GM10248 (cell line): ENCODE results near the gene PLEKHH3.
"Not testable (repeated sequence)": the region's sequence is repeated elsewhere in the genome, so short reads cannot be mapped to it uniquely, and the experiment has no call there.

Experiments used
- CTCF ChIA-PET: fragments of 300-600 bp; sonication (Branson Sonifier 250); formaldehyde crosslinking; extraction: SDS; loops from one replicate; lab custom pipeline; 2021; ENCODE audit warnings: antibody characterized with exemption; lab: Yijun Ruan, JAX
- POLR2A ChIA-PET: fragments of 350-650 bp; sonication (Branson Sonifier 250); formaldehyde crosslinking; extraction: SDS; loops from one replicate; lab custom pipeline; 2020; ENCODE audit warnings: antibody characterized with exemption; lab: Yijun Ruan, JAX
- DNase-seq: peaks from one replicate; pipeline ENCODE4 v3.0.0; 2012; ENCODE audit errors: extremely low spot score
- CTCF ChIP-seq: IDR thresholded peaks from 2 replicates; pipeline ENCODE4 v1.5.1; 2012; ENCODE audit warnings: mild to moderate bottlenecking, low read depth; ENCODE audit errors: extremely low read depth, missing control alignments, control extremely low read depth

The PLEKHH3 gene

GRCh38 chr17:42642336-42642735, 34.5 kb downstream of the PLEKHH3 start:
- TF ChIP-seq CTCF = no peak
- DNase-seq = no peak
- CTCF ChIA-PET = interaction anchor here (0.9 to 1.7 kb wide), 2 partner anchors 10 to 64 kb away, joined by 3 to 4 read pairs; no protein-coding TSS in a partner anchor
- POLR2A ChIA-PET = no interaction called here

GRCh38 chr17:42640121-42640520, 36.7 kb downstream of the PLEKHH3 start:
- DNase-seq = no peak
- no peak for TF ChIP-seq CTCF
- ChIA-PET CTCF (interaction anchor here (2.2 kb wide), 1 partner anchor 8 kb away, joined by 5 read pairs; no protein-coding TSS in a partner anchor), POLR2A (no interaction called here)

- CTCF ChIA-PET = interaction anchor here (2.2 kb wide), 1 partner anchor 9 kb away, joined by 5 read pairs; no protein-coding TSS in a partner anchor
- no peak for DNase-seq
- no peak for TF ChIP-seq CTCF
- POLR2A ChIA-PET = no interaction called here
These were observed 37.2 kb downstream of the PLEKHH3 start for GRCh38 chr17:42639525-42640113.

- TF ChIP-seq CTCF = no peak
- CTCF ChIA-PET = interaction anchor here (0.8 to 1.8 kb wide), 6 partner anchors 9 to 54 kb away, joined by 3 to 7 read pairs (median 3); no protein-coding TSS in a partner anchor
- POLR2A ChIA-PET = no interaction called here
- no peak for DNase-seq
These were observed 43.8 kb downstream of the PLEKHH3 start for GRCh38 chr17:42632949-42633444.

- no peak for TF ChIP-seq CTCF
- CTCF ChIA-PET = no interaction called here
- POLR2A ChIA-PET = no interaction called here
- DNase-seq = no peak
These were observed 47.3 kb downstream of the PLEKHH3 start for GRCh38 chr17:42629411-42630009.

GRCh38 chr17:42627032-42627764, 49.6 kb downstream of the PLEKHH3 start:
- DNase-seq = not testable (repeated sequence)
- ChIA-PET POLR2A (interaction anchor here (0.6 kb wide), 1 partner anchor 400 kb away, joined by 4 read pairs; no protein-coding TSS in a partner anchor), CTCF (interaction anchor here (0.9 to 2.2 kb wide), 4 partner anchors 9 to 52 kb away, joined by 3 to 7 read pairs (median 4); partner anchors contain the start of gene PSMC3IP)
